ENCODE measurements around the gene PIAS3.
A peak's percentile ranks its signal among the peaks of the same experiment; 100 is the strongest.

Gene PIAS3

GRCh38 chr1:145858901-145859490 is at the start of gene PIAS3:
Gene PIAS3 (minus strand): TSS chr1:145859081. CDS start chr1:145858990, 91 bp downstream.
- peak; percentile 85 for DNase-seq

- no peak for DNase-seq
These were observed 49.8 kb upstream of the PIAS3 start for GRCh38 chr1:145908653-145909052.

GRCh38 chr1:145906954-145907753 is 48.3 kb upstream of the PIAS3 start:
- DNase-seq = no peak

- no peak for DNase-seq
These were observed 42.6 kb upstream of the PIAS3 start for GRCh38 chr1:145901312-145902021.

GRCh38 chr1:145898756-145899155 is 39.9 kb upstream of the PIAS3 start:
- DNase-seq = no peak

GRCh38 chr1:145897969-145898368 is 39.1 kb upstream of the PIAS3 start:
- DNase-seq = no peak

GRCh38 chr1:145895471-145895870 is 36.6 kb upstream of the PIAS3 start:
- DNase-seq = no peak

- no peak for DNase-seq
These were observed 34.6 kb upstream of the PIAS3 start for GRCh38 chr1:145893306-145894055.

GRCh38 chr1:145892486-145893087 is 33.7 kb upstream of the PIAS3 start:
- DNase-seq = no peak

GRCh38 chr1:145891587-145892485 is 33.0 kb upstream of the PIAS3 start:
- DNase-seq = peak; percentile 46

GRCh38 chr1:145891143-145891542 is 32.3 kb upstream of the PIAS3 start:
- DNase-seq = no peak

- DNase-seq = no peak
These were observed 30.8 kb upstream of the PIAS3 start for GRCh38 chr1:145889722-145890121.

GRCh38 chr1:145887631-145888030 is 28.8 kb upstream of the PIAS3 start:
- no peak for DNase-seq

- no peak for DNase-seq
These were observed 27.9 kb upstream of the PIAS3 start for GRCh38 chr1:145886816-145887215.

GRCh38 chr1:145886390-145886789 is 27.5 kb upstream of the PIAS3 start:
- DNase-seq = no peak

GRCh38 chr1:145885738-145886287 is 26.9 kb upstream of the PIAS3 start, which contains the start of gene ANKRD35:
Gene ANKRD35 (minus strand): TSS chr1:145885866. CDS start chr1:145885758, 108 bp downstream.
- peak; percentile 85 for DNase-seq

GRCh38 chr1:145884675-145885074 is 25.8 kb upstream of the PIAS3 start:
- no peak for DNase-seq

GRCh38 chr1:145879775-145880174 is 20.9 kb upstream of the PIAS3 start:
- DNase-seq = no peak

GRCh38 chr1:145878724-145879123 is 19.8 kb upstream of the PIAS3 start:
- no peak for DNase-seq

- no peak for DNase-seq
These were observed 19.1 kb upstream of the PIAS3 start for GRCh38 chr1:145877923-145878486.

- no peak for DNase-seq
These were observed 15.8 kb upstream of the PIAS3 start for GRCh38 chr1:145874646-145875045.
